ENCODE data around the gene WDR55.
"Not testable (repeated sequence)": the region's sequence is repeated elsewhere in the genome, so short reads cannot be mapped to it uniquely, and the experiment has no call there.

The WDR55 gene

DNA sequence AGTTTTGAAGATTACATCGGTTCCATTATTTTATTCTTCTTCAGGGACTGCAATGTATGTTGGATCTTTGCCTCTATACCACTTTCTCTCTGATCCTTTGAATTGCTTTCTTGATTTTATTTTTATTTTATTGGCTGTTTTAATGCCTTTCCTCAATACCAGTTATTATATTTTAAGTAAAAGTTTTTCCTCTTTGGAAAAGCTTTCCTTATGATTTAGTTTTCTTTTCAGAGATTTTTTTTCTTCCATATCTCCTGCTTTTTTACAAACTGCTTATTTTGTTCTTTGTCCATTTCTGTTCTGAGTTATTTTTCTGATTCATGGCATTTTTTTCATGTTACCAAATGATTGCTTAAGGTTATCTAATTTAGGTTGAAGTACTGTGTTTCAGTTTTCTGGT is 47.1 kb downstream of the WDR55 start:
- DNase-seq: no peak

DNA sequence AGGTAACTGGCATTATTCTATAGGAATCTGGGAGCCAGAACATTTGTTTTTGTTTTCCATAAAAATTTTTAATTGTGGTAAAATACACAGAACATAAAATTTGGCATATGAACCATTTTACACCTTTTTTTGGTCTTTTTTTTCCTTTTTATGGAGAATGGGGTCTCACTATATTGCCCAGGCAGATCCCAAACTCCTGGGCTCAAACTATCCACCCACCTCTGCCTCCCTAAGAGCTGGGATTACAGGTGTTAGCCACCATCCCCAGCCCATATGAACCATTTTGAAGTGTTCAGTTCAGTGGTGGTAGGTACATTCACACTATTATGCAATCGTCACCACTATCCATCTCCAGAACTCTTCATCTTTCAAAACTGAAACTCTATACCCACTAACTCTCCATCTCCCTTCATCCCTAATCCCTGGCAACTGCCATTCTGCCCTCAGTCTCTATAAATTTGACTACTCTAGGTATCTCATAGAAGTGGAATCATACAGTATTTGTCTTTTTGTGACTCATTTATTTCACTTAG is 48.9 kb downstream of the WDR55 start:
- DNase-seq: no peak

DNA sequence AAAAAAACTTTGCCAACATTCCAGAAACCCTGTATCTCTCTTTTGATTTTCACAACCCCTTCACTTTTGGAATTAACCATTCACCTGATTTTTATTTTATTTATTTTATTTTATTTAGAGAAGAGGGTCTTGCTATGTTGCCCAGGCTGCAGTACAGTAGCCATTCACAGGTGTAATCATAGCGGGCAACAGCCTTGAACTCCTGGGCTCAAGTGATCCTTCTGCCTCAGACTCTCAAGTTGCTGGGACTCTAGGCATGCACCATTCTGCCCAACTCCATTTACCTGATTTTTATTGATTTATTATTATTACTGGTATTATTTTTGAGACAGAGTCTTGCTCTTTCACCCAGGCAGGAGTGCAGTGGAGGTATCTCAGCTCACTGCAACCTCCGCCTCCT is 51.5 kb downstream of the WDR55 start:
- DNase-seq: not testable (repeated sequence)

DNA sequence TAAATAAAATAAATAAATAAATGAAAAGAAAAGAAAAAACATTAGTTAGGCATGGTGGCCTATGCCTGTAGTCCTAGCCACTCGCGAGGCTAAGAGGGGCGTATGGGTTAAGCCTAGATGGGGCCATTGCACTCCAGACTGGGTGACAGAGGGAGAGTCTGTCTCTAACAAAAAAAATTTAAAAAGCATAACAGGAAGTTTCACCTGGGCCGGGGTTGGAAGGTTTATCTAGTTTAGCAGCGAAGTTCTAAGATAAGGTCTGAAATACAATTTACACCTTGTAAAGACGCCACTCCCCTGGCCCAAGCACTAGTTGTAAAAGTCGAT is 53.5 kb downstream of the WDR55 start:
- no peak for DNase-seq

DNA sequence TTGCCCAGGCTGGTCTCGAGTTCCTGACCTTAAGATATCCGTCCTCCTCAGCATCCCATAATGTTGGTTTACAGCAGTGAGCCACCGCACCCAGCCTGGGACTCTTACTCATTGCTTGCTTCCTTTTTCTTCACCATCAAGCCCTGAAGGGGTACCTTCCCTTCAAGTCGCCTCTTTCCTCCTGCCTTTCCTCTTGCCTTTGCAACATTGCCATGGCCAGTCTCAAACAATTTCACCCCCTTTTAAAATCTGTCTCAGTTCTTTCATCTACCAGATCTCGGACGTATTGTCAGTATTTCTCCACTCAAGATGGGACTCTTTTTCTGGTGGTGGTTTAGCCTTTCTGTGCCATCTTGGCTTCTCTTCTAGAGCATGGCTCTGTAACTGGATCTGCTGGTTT is 56.0 kb downstream of the WDR55 start:
- DNase-seq: not testable (repeated sequence)

DNA sequence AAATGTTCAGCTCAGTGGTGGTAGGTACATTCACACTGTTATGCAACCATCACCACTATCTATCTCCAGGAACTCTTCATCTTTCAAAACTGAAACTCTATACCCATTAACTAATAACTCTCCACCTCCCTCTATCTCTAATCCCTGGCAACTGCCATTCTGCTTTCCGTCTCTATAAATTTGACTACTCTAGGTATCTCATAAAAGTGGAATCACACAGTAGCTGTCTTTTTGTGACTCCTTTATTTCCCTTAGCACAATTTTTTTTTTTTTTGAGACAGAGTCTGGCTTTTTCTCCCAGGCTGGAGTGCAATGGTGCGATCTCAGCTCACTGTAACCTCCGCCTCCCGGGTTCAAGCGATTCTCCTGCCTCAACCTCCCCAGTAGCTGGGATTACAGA is 56.7 kb downstream of the WDR55 start:
- DNase-seq: not testable (repeated sequence)

All from activated CD8-positive, alpha-beta memory T cell treated with anti-CD3 and anti-CD28 coated beads for 24 hours (primary cell).